A673 (cell line): ENCODE measurements around the gene HIC2.

Source experiments
- CTCF ChIP-seq: fragments of 300-800, 200-600 bp; sonication (generic); conservative IDR thresholded peaks from 2 replicates; pipeline ENCODE4 v1.5.1; 2017; ENCODE audit warnings: low read depth, mild to moderate bottlenecking, antibody characterized with exemption, low read length, moderate library complexity, mixed read lengths
- EZH2 ChIP-seq: fragments of 200-600 bp; sonication (generic); IDR thresholded peaks from 2 replicates; pipeline ENCODE4 v1.6.1; 2017; ENCODE audit warnings: borderline replicate concordance, low read depth, mild to moderate bottlenecking, mixed read lengths, antibody characterized with exemption, low read length; ENCODE audit not compliant: poor library complexity, severe bottlenecking

- no peak for TF ChIP-seq CTCF
- TF ChIP-seq EZH2: no peak
These were observed 40.0 kb downstream of the HIC2 start for GRCh38 chr22:21457023-21457787.
